WTC11 (cell line): Measurements from ENCODE around the gene KMT2A. TPM values are rescaled to one million over a fixed set of nuclear protein-coding genes. Genes with fewer than 3 reads are reported as not detected.

ENCODE experiments used
- ATAC-seq: fragments of 200-7000 bp; cut with Tn5 transposase; 2 replicates; pipeline ENCODE4 v1.10.0; 2021; ENCODE audit warnings: mild to moderate bottlenecking, moderate library complexity
- CTCF ChIA-PET: fragments of 300-600 bp; sonication (Branson Sonifier 250); formaldehyde crosslinking; loops from one replicate; lab custom pipeline; 2021; ENCODE audit warnings: antibody characterized with exemption; lab: Charles Lee
- POLR2A ChIA-PET: fragments of 350-600 bp; sonication (Branson Sonifier 250); formaldehyde crosslinking; loops from one replicate; lab custom pipeline; 2021; ENCODE audit warnings: antibody characterized with exemption; lab: Charles Lee
- DNase-seq: peaks from one replicate; pipeline ENCODE4 v3.0.0; 2021; ENCODE audit warnings: low spot score
- H3K27ac Mint-ChIP-seq: 2 replicates; pipeline ENCODE4 v1.8.0; 2021; ENCODE audit warnings: mixed read lengths
- H3K27me3 Mint-ChIP-seq: 2 replicates; pipeline ENCODE4 v1.8.0; 2021; ENCODE audit warnings: low read depth, mild to moderate bottlenecking, moderate library complexity, mixed read lengths
- H3K36me3 Mint-ChIP-seq: 2 replicates; pipeline ENCODE4 v1.8.0; 2021; ENCODE audit warnings: mixed read lengths
- H3K4me1 Mint-ChIP-seq: 2 replicates; pipeline ENCODE4 v1.8.0; 2022; ENCODE audit warnings: mixed read lengths
- H3K4me3 Mint-ChIP-seq: 2 replicates; pipeline ENCODE4 v1.8.0; 2021; ENCODE audit warnings: mild to moderate bottlenecking, moderate library complexity, mixed read lengths
- H3K9me3 Mint-ChIP-seq: 2 replicates; pipeline ENCODE4 v1.8.0; 2021; ENCODE audit warnings: mixed read lengths
- ATF1 ChIP-seq: sonication (generic); formaldehyde crosslinking; IDR thresholded peaks from 2 replicates; pipeline ENCODE4 v1.8.1; 2023; ENCODE audit warnings: mild to moderate bottlenecking, moderate library complexity, missing genetic modification reagents
- CBFB ChIP-seq: sonication (generic); formaldehyde crosslinking; IDR thresholded peaks from 2 replicates; pipeline ENCODE4 v1.8.1; 2022; ENCODE audit warnings: mild to moderate bottlenecking, low read depth, missing genetic modification reagents
- GRHL2 ChIP-seq: fragments of 250-450 bp; sonication (Bioruptor Pico); IDR thresholded peaks from 2 replicates; pipeline ENCODE4 v1.8.0; 2022; ENCODE audit warnings: mild to moderate bottlenecking, moderate library complexity; ENCODE audit not compliant: insufficient replicate concordance, severe bottlenecking
- IRF2 ChIP-seq: sonication (generic); formaldehyde crosslinking; IDR thresholded peaks from 2 replicates; pipeline ENCODE4 v1.8.0; 2022; ENCODE audit warnings: low read depth, missing genetic modification reagents, borderline replicate concordance
- KAT7 ChIP-seq: sonication (generic); formaldehyde crosslinking; IDR thresholded peaks from 2 replicates; pipeline ENCODE4 v1.8.1; 2023; ENCODE audit warnings: missing genetic modification reagents, mild to moderate bottlenecking, borderline replicate concordance
- ZNF396 ChIP-seq: fragments of 250-450 bp; sonication (Bioruptor Pico); IDR thresholded peaks from 2 replicates; pipeline ENCODE4 v1.8.0; 2021; ENCODE audit warnings: mild to moderate bottlenecking, moderate library complexity, borderline replicate concordance
- ZNF425 ChIP-seq: fragments of 250-450 bp; sonication (Bioruptor Pico); conservative IDR thresholded peaks from 2 replicates; pipeline ENCODE4 v1.9.0; 2021; ENCODE audit warnings: mild to moderate bottlenecking
- total RNA-seq: library from RNA; stranded (reverse); gene quantifications from 3 replicates; pipeline ENCODE4 v1.2.3, GENCODE V29; 2021
- TF ChIP-seq, protein P1 (sequence below): sonication (generic); formaldehyde crosslinking; IDR thresholded peaks from 2 replicates; pipeline ENCODE4 v1.8.0; 2023; ENCODE audit warnings: missing genetic modification reagents, mild to moderate bottlenecking, borderline replicate concordance
- TF ChIP-seq, protein P2 (sequence below): sonication (generic); formaldehyde crosslinking; IDR thresholded peaks from 2 replicates; pipeline ENCODE4 v1.8.1; 2023; ENCODE audit warnings: mild to moderate bottlenecking, missing genetic modification reagents, moderate library complexity
- TF ChIP-seq, protein P3 (sequence below): sonication (generic); formaldehyde crosslinking; IDR thresholded peaks from 2 replicates; pipeline ENCODE4 v1.8.1; 2023; ENCODE audit warnings: mild to moderate bottlenecking, moderate library complexity, missing genetic modification reagents

Gene KMT2A
- total RNA-seq, 1 experiment from 2014 or later: 59.1 TPM

DNA sequence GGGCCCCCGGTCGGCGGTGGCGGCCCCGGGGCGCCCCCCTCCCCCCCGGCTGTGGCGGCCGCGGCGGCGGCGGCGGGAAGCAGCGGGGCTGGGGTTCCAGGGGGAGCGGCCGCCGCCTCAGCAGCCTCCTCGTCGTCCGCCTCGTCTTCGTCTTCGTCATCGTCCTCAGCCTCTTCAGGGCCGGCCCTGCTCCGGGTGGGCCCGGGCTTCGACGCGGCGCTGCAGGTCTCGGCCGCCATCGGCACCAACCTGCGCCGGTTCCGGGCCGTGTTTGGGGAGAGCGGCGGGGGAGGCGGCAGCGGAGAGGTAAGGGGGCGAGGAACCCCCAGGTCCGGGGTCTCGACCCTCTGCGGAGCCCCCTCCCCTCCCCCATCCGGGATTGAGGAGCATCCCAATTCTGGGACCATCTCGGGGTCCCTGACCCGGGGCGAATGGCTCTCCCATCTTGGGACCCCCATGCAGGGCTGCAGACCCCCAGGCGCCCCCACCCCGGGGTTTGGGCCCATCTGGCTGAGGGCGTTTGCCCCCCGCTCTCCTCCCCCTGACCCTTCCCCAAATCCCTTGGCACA is 431 bp downstream of the KMT2A start (continued):
- TF ChIP-seq, protein P1, sequence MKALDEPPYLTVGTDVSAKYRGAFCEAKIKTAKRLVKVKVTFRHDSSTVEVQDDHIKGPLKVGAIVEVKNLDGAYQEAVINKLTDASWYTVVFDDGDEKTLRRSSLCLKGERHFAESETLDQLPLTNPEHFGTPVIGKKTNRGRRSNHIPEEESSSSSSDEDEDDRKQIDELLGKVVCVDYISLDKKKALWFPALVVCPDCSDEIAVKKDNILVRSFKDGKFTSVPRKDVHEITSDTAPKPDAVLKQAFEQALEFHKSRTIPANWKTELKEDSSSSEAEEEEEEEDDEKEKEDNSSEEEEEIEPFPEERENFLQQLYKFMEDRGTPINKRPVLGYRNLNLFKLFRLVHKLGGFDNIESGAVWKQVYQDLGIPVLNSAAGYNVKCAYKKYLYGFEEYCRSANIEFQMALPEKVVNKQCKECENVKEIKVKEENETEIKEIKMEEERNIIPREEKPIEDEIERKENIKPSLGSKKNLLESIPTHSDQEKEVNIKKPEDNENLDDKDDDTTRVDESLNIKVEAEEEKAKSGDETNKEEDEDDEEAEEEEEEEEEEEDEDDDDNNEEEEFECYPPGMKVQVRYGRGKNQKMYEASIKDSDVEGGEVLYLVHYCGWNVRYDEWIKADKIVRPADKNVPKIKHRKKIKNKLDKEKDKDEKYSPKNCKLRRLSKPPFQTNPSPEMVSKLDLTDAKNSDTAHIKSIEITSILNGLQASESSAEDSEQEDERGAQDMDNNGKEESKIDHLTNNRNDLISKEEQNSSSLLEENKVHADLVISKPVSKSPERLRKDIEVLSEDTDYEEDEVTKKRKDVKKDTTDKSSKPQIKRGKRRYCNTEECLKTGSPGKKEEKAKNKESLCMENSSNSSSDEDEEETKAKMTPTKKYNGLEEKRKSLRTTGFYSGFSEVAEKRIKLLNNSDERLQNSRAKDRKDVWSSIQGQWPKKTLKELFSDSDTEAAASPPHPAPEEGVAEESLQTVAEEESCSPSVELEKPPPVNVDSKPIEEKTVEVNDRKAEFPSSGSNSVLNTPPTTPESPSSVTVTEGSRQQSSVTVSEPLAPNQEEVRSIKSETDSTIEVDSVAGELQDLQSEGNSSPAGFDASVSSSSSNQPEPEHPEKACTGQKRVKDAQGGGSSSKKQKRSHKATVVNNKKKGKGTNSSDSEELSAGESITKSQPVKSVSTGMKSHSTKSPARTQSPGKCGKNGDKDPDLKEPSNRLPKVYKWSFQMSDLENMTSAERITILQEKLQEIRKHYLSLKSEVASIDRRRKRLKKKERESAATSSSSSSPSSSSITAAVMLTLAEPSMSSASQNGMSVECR (CRISPR knock-in tag): 0 out of 2 replicates have a peak, but pooled peaks have one; percentile 28
- TF ChIP-seq GRHL2 (no peak), KAT7 (no peak), ZNF396 (CRISPR knock-in tag) (no peak), ATF1 (CRISPR knock-in tag) (0 out of 2 replicates have a peak, but pooled peaks have one; percentile 39), ZNF425 (CRISPR knock-in tag) (no peak), IRF2 (CRISPR knock-in tag) (no peak), CBFB (no peak)
- TF ChIP-seq, protein P2, sequence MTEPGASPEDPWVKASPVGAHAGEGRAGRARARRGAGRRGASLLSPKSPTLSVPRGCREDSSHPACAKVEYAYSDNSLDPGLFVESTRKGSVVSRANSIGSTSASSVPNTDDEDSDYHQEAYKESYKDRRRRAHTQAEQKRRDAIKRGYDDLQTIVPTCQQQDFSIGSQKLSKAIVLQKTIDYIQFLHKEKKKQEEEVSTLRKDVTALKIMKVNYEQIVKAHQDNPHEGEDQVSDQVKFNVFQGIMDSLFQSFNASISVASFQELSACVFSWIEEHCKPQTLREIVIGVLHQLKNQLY: no peak

GRCh38 chr11:118437208-118438125 is 1.2 kb downstream of the KMT2A start:
- Mint-ChIP-seq H3K27ac (peak overlapping the region; percentile 84), H3K4me1 (peaks cover 53% of the 10 kb centered on the region), H3K27me3 (peaks cover 8% of the 10 kb centered on the region), H3K9me3 (no peaks in the 10 kb centered on the region), H3K4me3 (peak overlapping the region; percentile 95), H3K36me3 (peaks cover 10% of the 10 kb centered on the region)
- ATAC-seq (peak; percentile 4), DNase-seq (peak; percentile 54)
- ChIA-PET POLR2A (interaction anchor here (0.6 to 0.9 kb wide), 3 partner anchors 9 to 196 kb away, joined by 3 read pairs; no protein-coding TSS in a partner anchor), CTCF (interaction anchor here (0.6 to 1.0 kb wide), 4 partner anchors 29 to 266 kb away, joined by 3 to 5 read pairs (median 3); no protein-coding TSS in a partner anchor)
- TF ChIP-seq, protein P3, sequence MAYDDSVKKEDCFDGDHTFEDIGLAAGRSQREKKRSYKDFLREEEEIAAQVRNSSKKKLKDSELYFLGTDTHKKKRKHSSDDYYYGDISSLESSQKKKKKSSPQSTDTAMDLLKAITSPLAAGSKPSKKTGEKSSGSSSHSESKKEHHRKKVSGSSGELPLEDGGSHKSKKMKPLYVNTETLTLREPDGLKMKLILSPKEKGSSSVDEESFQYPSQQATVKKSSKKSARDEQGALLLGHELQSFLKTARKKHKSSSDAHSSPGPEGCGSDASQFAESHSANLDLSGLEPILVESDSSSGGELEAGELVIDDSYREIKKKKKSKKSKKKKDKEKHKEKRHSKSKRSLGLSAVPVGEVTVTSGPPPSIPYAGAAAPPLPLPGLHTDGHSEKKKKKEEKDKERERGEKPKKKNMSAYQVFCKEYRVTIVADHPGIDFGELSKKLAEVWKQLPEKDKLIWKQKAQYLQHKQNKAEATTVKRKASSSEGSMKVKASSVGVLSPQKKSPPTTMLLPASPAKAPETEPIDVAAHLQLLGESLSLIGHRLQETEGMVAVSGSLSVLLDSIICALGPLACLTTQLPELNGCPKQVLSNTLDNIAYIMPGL (CRISPR knock-in tag): peak; percentile 17; the same call in 1 of the 2 replicates
- no peak for TF ChIP-seq ATF1 (CRISPR knock-in tag)
